ENCODE results near the gene S100A7.

DNA sequence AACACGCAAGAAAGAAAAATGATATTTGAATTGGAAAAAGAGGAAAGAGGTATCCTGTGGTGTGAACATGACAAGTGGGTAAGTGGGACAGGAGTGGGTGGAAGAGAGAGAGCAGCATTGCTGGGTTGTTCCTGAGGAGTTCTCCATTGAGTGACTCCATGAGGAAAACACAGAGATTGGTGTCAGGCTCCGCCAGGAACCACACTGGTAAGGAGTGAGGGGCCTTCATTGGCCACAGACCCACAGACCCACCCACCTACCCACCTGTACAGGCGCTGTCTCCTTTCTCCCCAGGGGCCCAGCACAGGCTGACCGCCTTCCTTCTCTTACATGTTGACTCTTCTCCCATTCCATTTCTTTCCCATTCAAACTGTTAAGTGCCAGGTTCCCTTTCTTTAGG, 23.2 kb downstream of the S100A7 start:
- TF ChIP-seq HDGF (IDR thresholded peaks at IDR 0.05; ENCODE audit: borderline replicate concordance): no peak
- no peak for TF ChIP-seq FOXA1 (IDR thresholded peaks at IDR 0.05)
- TF ChIP-seq TARDBP (IDR thresholded peaks at IDR 0.05): no peak
- TF ChIP-seq SUZ12 (IDR thresholded peaks at IDR 0.05): no peak
- TF ChIP-seq FOXM1 (IDR thresholded peaks at IDR 0.05; ENCODE audit: borderline replicate concordance): no peak
- no peak for TF ChIP-seq FOXK2 (IDR thresholded peaks at IDR 0.05)
- no peak for TF ChIP-seq ELF4 (IDR thresholded peaks at IDR 0.05)
- TF ChIP-seq BHLHE40 (IDR thresholded peaks at IDR 0.05; ENCODE audit: borderline replicate concordance): no peak
- TF ChIP-seq ZNF384 (IDR thresholded peaks at IDR 0.05): no peak
- no peak for TF ChIP-seq L3MBTL2 (conservative IDR thresholded peaks at IDR 0.05)
- TF ChIP-seq SP1 (IDR thresholded peaks at IDR 0.05): no peak
- TF ChIP-seq CTBP1 (IDR thresholded peaks at IDR 0.05; ENCODE audit: borderline replicate concordance): no peak
- no peak for TF ChIP-seq NFRKB (IDR thresholded peaks at IDR 0.05)

Measured in HEK293T (cell line).